Immature natural killer cell (primary cell): Measurements from ENCODE around the gene GMDS. TPM values are rescaled to one million over a fixed set of nuclear protein-coding genes. Genes with fewer than 3 reads are reported as not detected.

Experiments used
- DNase-seq, 3 donors: peaks; one replicate each; pipeline ENCODE4 v3.0.0; 2022; ENCODE audit warnings: mixed read lengths in 1 of 3
- H3K27ac Mint-ChIP-seq, 6 donors: one replicate each; pipeline ENCODE4 v1.8.0; 2020; ENCODE audit warnings: mixed read lengths in 6 of 6, mild to moderate bottlenecking in 5 of 6, inconsistent platforms in 4 of 6, moderate library complexity in 3 of 6
- H3K27me3 Mint-ChIP-seq, 3 donors: one replicate each; pipeline ENCODE4 v1.8.0; 2020 to 2021; ENCODE audit warnings: low read depth in 3 of 3, mild to moderate bottlenecking in 3 of 3, mixed read lengths in 3 of 3, moderate library complexity in 3 of 3, inconsistent platforms in 1 of 3
- H3K36me3 Mint-ChIP-seq, 3 donors: one replicate each; pipeline ENCODE4 v1.8.0; 2020; ENCODE audit warnings: mixed read lengths in 3 of 3, inconsistent platforms in 2 of 3, mild to moderate bottlenecking in 2 of 3
- H3K4me1 Mint-ChIP-seq, 2 donors: one replicate each; pipeline ENCODE4 v1.8.0; 2020; ENCODE audit warnings: inconsistent platforms in 2 of 2, mild to moderate bottlenecking in 2 of 2, mixed read lengths in 2 of 2, moderate library complexity in 1 of 2
- H3K4me3 Mint-ChIP-seq, 5 donors: one replicate each; pipeline ENCODE4 v1.8.0; 2020; ENCODE audit warnings: mild to moderate bottlenecking in 5 of 5, mixed read lengths in 5 of 5, inconsistent platforms in 3 of 5, moderate library complexity in 3 of 5
- H3K9me3 Mint-ChIP-seq, 6 donors: one replicate each; pipeline ENCODE4 v1.8.0; 2020; ENCODE audit warnings: mild to moderate bottlenecking in 6 of 6, mixed read lengths in 6 of 6, inconsistent platforms in 4 of 6, moderate library complexity in 3 of 6
- polyA plus RNA-seq, 3 donors: library from polyadenylated mRNA; unstranded; fragments of 300-500 nt; fragmentation: Illumina TruSeq; gene quantifications; one replicate each; pipeline ENCODE4 v1.2.3, GENCODE V29; 2021

Gene GMDS
- polyA plus RNA-seq, 3 donors from 2014 or later, result 14.1 to 25.4 (median 22.5) TPM

GRCh38 chr6:2124260-2124709 lies 121.1 kb downstream of the GMDS start:
- Mint-ChIP-seq H3K4me3 (no peak overlapping the region), H3K36me3 (peaks cover 7 to 10% (median 7%) of the 10 kb centered on the region in 3 donors), H3K27ac (no peak overlapping the region), H3K27me3 (peaks cover 0 to 5% (median 3%) of the 10 kb centered on the region in 3 donors), H3K9me3 (no peaks in the 10 kb centered on the region), H3K4me1 (peaks cover 40 to 53% of the 10 kb centered on the region in 2 donors)
- DNase-seq, result no peak

- H3K4me3 Mint-ChIP-seq, result no peak overlapping the region
- DNase-seq, result no peak
- H3K27ac Mint-ChIP-seq, result no peak overlapping the region
- H3K36me3 Mint-ChIP-seq, result peaks cover 7 to 10% (median 7%) of the 10 kb centered on the region in 3 donors
- H3K4me1 Mint-ChIP-seq, result peaks cover 7 to 20% of the 10 kb centered on the region in 2 donors
- peaks cover 0 to 3% (median 3%) of the 10 kb centered on the region in 3 donors for H3K27me3 Mint-ChIP-seq
- H3K9me3 Mint-ChIP-seq, result no peaks in the 10 kb centered on the region
These were observed 124.5 kb downstream of the GMDS start for GRCh38 chr6:2120912-2121311.

- peaks cover 6 to 8% (median 7%) of the 10 kb centered on the region in 3 donors for H3K36me3 Mint-ChIP-seq
- DNase-seq, result no peak
- H3K27me3 Mint-ChIP-seq, result peaks cover 0 to 3% (median 3%) of the 10 kb centered on the region in 3 donors
- no peak overlapping the region for H3K27ac Mint-ChIP-seq
- peaks cover 0 to 3% of the 10 kb centered on the region in 2 donors for H3K4me1 Mint-ChIP-seq
- H3K4me3 Mint-ChIP-seq, result no peak overlapping the region
- no peaks in the 10 kb centered on the region for H3K9me3 Mint-ChIP-seq
These were observed 126.1 kb downstream of the GMDS start for GRCh38 chr6:2119275-2119674.

- H3K27me3 Mint-ChIP-seq, result peaks cover 0 to 2% (median under 1%) of the 10 kb centered on the region in 3 donors
- no peak overlapping the region for H3K27ac Mint-ChIP-seq
- peaks cover 7 to 14% (median 7%) of the 10 kb centered on the region in 3 donors for H3K36me3 Mint-ChIP-seq
- H3K4me3 Mint-ChIP-seq, result no peak overlapping the region
- no peaks in the 10 kb centered on the region for H3K9me3 Mint-ChIP-seq
- H3K4me1 Mint-ChIP-seq, result no peaks in the 10 kb centered on the region
- DNase-seq, result no peak
These were observed 127.3 kb downstream of the GMDS start for GRCh38 chr6:2118136-2118535.

GRCh38 chr6:2117447-2117846 lies 128.0 kb downstream of the GMDS start:
- Mint-ChIP-seq H3K4me1 (no peaks in the 10 kb centered on the region), H3K27me3 (peaks cover 0 to 4% (median 0%) of the 10 kb centered on the region in 3 donors), H3K27ac (no peak overlapping the region), H3K4me3 (no peak overlapping the region), H3K9me3 (no peaks in the 10 kb centered on the region), H3K36me3 (peaks cover 7 to 14% (median 7%) of the 10 kb centered on the region in 3 donors)
- no peak for DNase-seq

GRCh38 chr6:2116496-2116895 lies 128.9 kb downstream of the GMDS start:
- DNase-seq, result no peak
- no peak overlapping the region for H3K27ac Mint-ChIP-seq
- H3K4me3 Mint-ChIP-seq, result no peak overlapping the region
- no peaks in the 10 kb centered on the region for H3K9me3 Mint-ChIP-seq
- H3K4me1 Mint-ChIP-seq, result peaks cover under 1 to 7% of the 10 kb centered on the region in 2 donors
- peaks cover 1 to 10% (median 4%) of the 10 kb centered on the region in 3 donors for H3K36me3 Mint-ChIP-seq
- H3K27me3 Mint-ChIP-seq, result peaks cover 0 to 4% (median 0%) of the 10 kb centered on the region in 3 donors

GRCh38 chr6:2114100-2114499 lies 131.3 kb downstream of the GMDS start:
- Mint-ChIP-seq H3K9me3 (no peaks in the 10 kb centered on the region), H3K4me1 (peaks cover 12 to 19% of the 10 kb centered on the region in 2 donors), H3K36me3 (peaks cover 0 to 9% (median 4%) of the 10 kb centered on the region in 3 donors), H3K27ac (no peak overlapping the region), H3K4me3 (no peak overlapping the region), H3K27me3 (peaks cover 0 to 2% (median 0%) of the 10 kb centered on the region in 3 donors)
- no peak for DNase-seq

- no peaks in the 10 kb centered on the region for H3K9me3 Mint-ChIP-seq
- no peak for DNase-seq
- peak overlapping the region in 5 of 6 donors; percentile 3 to 73 (median 63) for H3K27ac Mint-ChIP-seq
- peaks cover 12 to 19% of the 10 kb centered on the region in 2 donors for H3K4me1 Mint-ChIP-seq
- H3K4me3 Mint-ChIP-seq, result peak overlapping the region; percentile 40 to 79 (median 70)
- H3K36me3 Mint-ChIP-seq, result peaks cover 3 to 10% (median 4%) of the 10 kb centered on the region in 3 donors
- H3K27me3 Mint-ChIP-seq, result peaks cover 0 to 2% (median 0%) of the 10 kb centered on the region in 3 donors
These were observed 134.2 kb downstream of the GMDS start for GRCh38 chr6:2111162-2111677.

- no peaks in the 10 kb centered on the region for H3K9me3 Mint-ChIP-seq
These were observed 134.9 kb downstream of the GMDS start for GRCh38 chr6:2110504-2110903.

GRCh38 chr6:2109796-2110195 lies 135.6 kb downstream of the GMDS start:
- peaks cover 0 to 2% (median 0%) of the 10 kb centered on the region in 3 donors for H3K27me3 Mint-ChIP-seq
- peaks cover 3 to 10% (median 4%) of the 10 kb centered on the region in 3 donors for H3K36me3 Mint-ChIP-seq
- no peak overlapping the region for H3K27ac Mint-ChIP-seq

More at GRCh38 chr6:2110504-2110903, 134.9 kb downstream of the GMDS start:
- DNase-seq, result no peak
- Mint-ChIP-seq H3K4me3 (peak overlapping the region; percentile 40 to 79 (median 70)), H3K27ac (peak overlapping the region in 5 of 6 donors; percentile 36 to 73 (median 65)), H3K36me3 (peaks cover 3 to 10% (median 4%) of the 10 kb centered on the region in 3 donors), H3K27me3 (peaks cover 0 to 2% (median 0%) of the 10 kb centered on the region in 3 donors), H3K4me1 (peaks cover 12 to 19% of the 10 kb centered on the region in 2 donors)

GRCh38 chr6:2108700-2109306 lies 136.6 kb downstream of the GMDS start:
- Mint-ChIP-seq H3K27ac (peak overlapping the region in 1 of 6 donors; percentile 26), H3K27me3 (peaks cover 0 to 2% (median 0%) of the 10 kb centered on the region in 3 donors), H3K4me3 (no peak overlapping the region), H3K4me1 (peaks cover 12 to 19% of the 10 kb centered on the region in 2 donors), H3K36me3 (peaks cover 2 to 4% (median 3%) of the 10 kb centered on the region in 3 donors), H3K9me3 (no peaks in the 10 kb centered on the region)
- no peak for DNase-seq

More at GRCh38 chr6:2109796-2110195, 135.6 kb downstream of the GMDS start:
- H3K9me3 Mint-ChIP-seq, result no peaks in the 10 kb centered on the region
- DNase-seq, result no peak
- H3K4me3 Mint-ChIP-seq, result peak overlapping the region in 1 of 5 donors; percentile 2
- H3K4me1 Mint-ChIP-seq, result peaks cover 12 to 19% of the 10 kb centered on the region in 2 donors

GRCh38 chr6:2104524-2104880 lies 140.9 kb downstream of the GMDS start:
- Mint-ChIP-seq H3K27ac (no peak overlapping the region), H3K4me3 (no peak overlapping the region), H3K4me1 (no peaks in the 10 kb centered on the region), H3K9me3 (no peaks in the 10 kb centered on the region), H3K27me3 (peaks cover 0 to 3% (median 0%) of the 10 kb centered on the region in 3 donors), H3K36me3 (peaks cover 0 to 3% (median 2%) of the 10 kb centered on the region in 3 donors)
- DNase-seq, result no peak

- H3K36me3 Mint-ChIP-seq, result peaks cover 0 to 3% (median 0%) of the 10 kb centered on the region in 3 donors
- DNase-seq, result peak; percentile 26 to 34 (median 33)
- no peak overlapping the region for H3K4me3 Mint-ChIP-seq
- no peaks in the 10 kb centered on the region for H3K4me1 Mint-ChIP-seq
- no peaks in the 10 kb centered on the region for H3K9me3 Mint-ChIP-seq
- peaks cover 0 to 3% (median 0%) of the 10 kb centered on the region in 3 donors for H3K27me3 Mint-ChIP-seq
- no peak overlapping the region for H3K27ac Mint-ChIP-seq
These were observed 141.5 kb downstream of the GMDS start for GRCh38 chr6:2103765-2104523.
